Fibroblast of peridontal ligament (primary cell): Measurements from ENCODE around the gene IL20RA.
"Not testable (repeated sequence)": the region's sequence is repeated elsewhere in the genome, so short reads cannot be mapped to it uniquely, and the experiment has no call there.

ENCODE experiments used
- DNase-seq: peaks from one replicate; pipeline ENCODE4 v3.0.0-alpha.2; 2010; ENCODE audit errors: extremely low read depth

IL20RA gene

GRCh38 chr6:137044366-137045221, at the start of gene IL20RA:
Gene IL20RA (minus strand): TSS chr6:137044965. CDS start chr6:137044728, 237 bp downstream.
- peak; percentile 2 for DNase-seq

GRCh38 chr6:137093183-137094069, 48.7 kb upstream of the IL20RA start:
- DNase-seq: no peak

GRCh38 chr6:137092018-137092417, 47.3 kb upstream of the IL20RA start:
- DNase-seq: no peak

- no peak for DNase-seq
Measured at GRCh38 chr6:137089305-137089704, 44.5 kb upstream of the IL20RA start.

- no peak for DNase-seq
Measured at GRCh38 chr6:137087902-137088301, 43.1 kb upstream of the IL20RA start.

GRCh38 chr6:137086031-137086430, 41.3 kb upstream of the IL20RA start:
- no peak for DNase-seq

- DNase-seq: no peak
Measured at GRCh38 chr6:137084865-137085617, 40.3 kb upstream of the IL20RA start.

GRCh38 chr6:137084090-137084489, 39.3 kb upstream of the IL20RA start:
- DNase-seq: no peak

- no peak for DNase-seq
Measured at GRCh38 chr6:137081997-137082396, 37.2 kb upstream of the IL20RA start.

- no peak for DNase-seq
Measured at GRCh38 chr6:137080711-137081110, 35.9 kb upstream of the IL20RA start.

- peak; percentile 64 for DNase-seq
Measured at GRCh38 chr6:137076277-137077068, 31.7 kb upstream of the IL20RA start.

GRCh38 chr6:137075790-137076189, 31.0 kb upstream of the IL20RA start:
- DNase-seq: not testable (repeated sequence)

GRCh38 chr6:137070303-137070702, 25.5 kb upstream of the IL20RA start:
- DNase-seq: no peak

GRCh38 chr6:137067399-137067798, 22.6 kb upstream of the IL20RA start:
- no peak for DNase-seq

- no peak for DNase-seq
Measured at GRCh38 chr6:137058037-137058436, 13.3 kb upstream of the IL20RA start.

- DNase-seq: no peak
Measured at GRCh38 chr6:137056121-137056880, 11.5 kb upstream of the IL20RA start.

GRCh38 chr6:137051790-137052472, 7.2 kb upstream of the IL20RA start:
- DNase-seq: no peak

GRCh38 chr6:137049095-137049494, 4.3 kb upstream of the IL20RA start:
- no peak for DNase-seq

GRCh38 chr6:137046871-137047412, 2.2 kb upstream of the IL20RA start:
- no peak for DNase-seq
